Superior temporal gyrus (tissue), 1 donor: Measurements from ENCODE around the gene RAB33B.
"Not testable (repeated sequence)": the region's sequence is repeated elsewhere in the genome, so short reads cannot be mapped to it uniquely, and the experiment has no call there.

ENCODE experiments used
- DNase-seq: peaks from one replicate; pipeline ENCODE4 v3.0.0-alpha.2; 2016; ENCODE audit errors: extremely low spot score

Gene RAB33B

DNA sequence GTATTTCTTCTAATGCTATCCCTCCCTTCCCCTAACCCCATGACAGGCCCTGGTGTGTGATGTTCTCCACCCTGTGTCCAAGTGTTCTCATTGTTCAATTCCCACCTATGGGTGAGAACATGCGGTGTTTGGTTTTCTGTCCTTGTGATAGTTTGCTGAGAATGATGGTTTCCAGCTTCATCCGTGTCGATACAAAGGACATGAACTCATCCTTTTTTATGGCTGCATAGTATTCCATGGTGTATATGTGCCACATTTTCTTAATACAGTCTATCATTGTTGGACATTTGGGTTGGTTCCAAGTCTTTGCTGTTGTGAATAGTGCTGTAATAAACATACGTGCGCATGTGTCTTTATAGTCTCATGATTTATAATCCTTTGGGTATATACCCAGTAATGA lies 10.6 kb downstream of the RAB33B start:
- DNase-seq = not testable (repeated sequence)

DNA sequence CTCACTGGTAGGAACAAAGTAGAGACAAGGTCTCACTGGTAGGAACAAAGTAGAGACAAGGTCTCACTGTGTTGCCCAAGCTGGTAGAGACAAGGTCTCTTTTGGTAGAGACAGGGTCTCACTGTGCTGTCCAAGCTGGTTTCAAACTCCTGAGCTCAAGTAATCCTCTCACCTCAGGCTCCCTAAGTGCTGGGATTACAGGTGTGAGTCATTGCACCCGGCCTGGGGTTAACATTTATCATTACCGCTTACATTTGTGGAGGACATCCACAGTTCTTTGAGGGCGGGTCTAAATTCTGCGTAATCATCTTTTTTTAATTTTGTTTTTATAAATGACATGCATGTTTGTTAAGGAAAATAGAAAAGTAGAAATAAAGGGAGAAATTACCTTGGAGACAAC lies 12.0 kb downstream of the RAB33B start:
- DNase-seq = no peak

DNA sequence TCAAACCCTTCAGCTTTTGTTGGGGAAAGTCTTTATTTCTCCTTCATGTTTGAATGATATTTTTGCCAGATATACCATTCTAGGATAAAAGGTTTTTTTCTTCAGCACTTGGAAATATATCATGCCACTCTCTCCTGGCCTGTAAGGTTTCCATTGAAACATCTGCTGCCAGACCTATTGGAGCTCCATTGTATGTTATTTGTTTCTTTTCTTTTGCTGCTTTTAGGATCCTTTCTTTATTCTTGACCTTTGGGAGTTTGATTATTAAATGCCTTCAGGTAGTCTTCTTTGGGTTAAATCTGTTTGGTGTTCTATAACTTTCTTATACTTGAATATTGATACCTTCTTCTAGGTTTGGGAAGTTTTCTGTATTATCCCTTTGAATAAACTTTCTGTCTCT lies 14.8 kb downstream of the RAB33B start:
- not testable (repeated sequence) for DNase-seq

DNA sequence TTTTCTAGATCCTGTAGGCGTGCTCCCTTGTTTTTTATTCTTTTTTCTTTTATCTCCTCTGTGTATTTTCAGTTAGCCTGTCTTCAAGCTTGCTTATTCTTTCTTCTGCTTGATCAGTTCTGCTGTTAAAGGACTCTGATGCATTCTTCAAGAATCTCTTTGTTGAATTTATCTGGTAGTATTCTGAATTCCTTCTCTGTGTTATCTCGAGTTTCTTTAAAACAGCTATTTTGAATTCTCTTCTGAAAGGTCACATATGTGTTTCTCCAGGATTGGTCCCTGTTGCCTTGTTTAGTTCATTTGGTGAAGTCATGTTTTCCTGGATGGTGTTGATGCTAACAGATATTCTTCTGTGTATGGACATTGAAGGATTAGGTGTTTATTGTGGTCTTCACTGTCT lies 15.3 kb downstream of the RAB33B start:
- no peak for DNase-seq

DNA sequence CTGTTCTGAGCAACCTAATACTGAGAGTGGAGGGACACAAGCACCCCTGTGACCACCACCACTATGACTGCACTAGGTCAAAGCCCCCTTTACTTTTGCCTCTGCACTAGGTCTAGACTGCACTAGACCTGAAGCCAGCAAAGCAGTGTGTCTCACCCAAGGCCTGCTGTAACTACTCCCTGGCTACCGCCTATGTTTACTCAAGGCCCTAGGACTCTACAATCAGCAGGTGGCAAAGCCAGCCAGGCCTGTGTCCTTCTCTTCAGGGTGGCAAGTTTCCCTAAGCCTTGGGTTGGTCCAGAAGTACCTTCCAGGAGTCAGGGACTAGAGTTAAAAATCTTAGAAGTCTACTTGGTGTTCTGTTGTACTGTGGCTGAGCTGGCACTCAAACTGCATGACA lies 15.9 kb downstream of the RAB33B start:
- DNase-seq = no peak

DNA sequence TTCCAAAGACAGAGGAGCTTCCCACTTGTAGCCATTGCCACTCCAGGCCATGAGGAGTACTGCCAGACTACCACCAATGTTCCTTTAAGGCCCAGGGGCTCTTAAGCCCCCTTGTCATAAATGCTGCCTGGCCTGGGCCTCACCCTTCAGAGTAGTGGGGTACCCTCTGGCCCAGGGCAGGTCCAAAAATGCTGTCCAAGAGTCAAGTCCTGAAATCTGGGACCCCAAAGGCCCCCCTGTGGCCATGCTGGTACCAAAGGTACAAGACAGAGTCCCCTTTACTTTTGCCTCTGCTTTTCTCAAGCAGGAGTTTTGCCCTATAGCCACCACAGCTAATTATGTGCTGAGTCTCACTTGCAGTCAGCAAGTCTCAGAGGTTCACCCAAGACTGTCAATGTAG lies 16.4 kb downstream of the RAB33B start:
- DNase-seq = no peak

DNA sequence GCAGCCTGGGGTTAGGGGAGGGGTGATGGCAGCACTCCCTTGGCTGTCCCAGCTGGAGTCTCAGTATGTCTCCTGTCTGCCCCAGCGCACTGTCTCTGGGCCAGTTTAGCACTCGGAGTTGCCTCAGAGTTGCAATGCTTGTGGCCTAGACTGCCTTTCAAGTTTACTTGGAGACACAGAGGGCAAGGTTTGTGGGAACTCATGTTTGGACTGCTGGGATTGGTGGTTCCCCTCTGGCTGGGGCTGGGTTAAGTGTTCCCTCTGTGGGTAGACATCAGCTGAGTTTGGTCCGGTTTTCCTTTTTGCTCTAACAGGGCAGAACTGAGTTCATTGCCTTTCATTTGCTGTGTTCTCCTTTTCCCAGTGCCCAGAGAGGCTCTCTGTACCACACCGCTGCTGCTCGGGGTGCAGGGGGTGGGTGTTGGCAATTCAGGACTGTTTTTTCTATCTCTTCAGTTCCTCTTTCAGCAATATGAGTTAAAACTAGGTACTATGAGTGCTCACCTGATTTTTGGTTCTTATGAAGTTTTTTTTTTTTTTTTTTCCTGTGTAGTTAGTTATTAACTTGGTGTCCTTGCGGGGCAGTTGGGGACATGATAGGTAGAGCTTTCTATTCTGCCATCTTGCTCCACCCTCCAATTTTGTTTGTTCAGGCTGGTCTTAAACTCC lies 17.2 kb downstream of the RAB33B start:
- DNase-seq = no peak

DNA sequence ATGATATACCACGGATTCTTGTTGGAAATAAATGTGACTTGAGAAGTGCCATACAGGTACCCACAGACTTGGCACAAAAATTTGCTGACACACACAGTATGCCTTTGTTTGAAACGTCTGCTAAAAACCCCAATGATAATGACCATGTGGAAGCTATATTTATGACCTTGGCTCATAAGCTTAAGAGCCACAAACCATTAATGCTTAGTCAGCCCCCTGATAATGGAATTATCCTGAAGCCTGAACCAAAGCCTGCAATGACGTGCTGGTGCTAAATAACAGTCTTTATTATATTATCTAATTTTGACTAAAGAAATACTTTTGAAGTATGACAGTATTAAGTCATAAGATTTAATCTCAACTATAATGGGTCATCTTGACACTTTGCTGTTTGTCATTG lies 18.9 kb downstream of the RAB33B start:
- DNase-seq = no peak

DNA sequence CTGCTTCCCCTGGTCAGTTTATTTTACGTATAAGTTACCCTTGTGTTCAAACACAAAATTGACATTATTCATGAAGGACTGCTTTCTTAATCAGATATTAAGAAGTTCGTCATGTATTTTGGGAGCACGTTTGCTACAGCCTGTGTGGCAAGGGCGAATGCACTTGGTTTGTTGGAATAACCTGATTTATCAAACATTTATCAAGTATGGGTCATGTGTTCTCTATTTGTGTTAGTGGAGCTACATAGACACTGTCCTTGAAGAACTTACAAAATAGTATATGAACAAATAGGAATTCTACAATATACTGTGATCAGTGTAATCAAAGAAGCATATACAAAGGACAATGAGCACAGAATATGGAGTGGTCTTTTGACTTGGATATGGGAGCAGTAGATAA lies 22.4 kb downstream of the RAB33B start:
- no peak for DNase-seq

DNA sequence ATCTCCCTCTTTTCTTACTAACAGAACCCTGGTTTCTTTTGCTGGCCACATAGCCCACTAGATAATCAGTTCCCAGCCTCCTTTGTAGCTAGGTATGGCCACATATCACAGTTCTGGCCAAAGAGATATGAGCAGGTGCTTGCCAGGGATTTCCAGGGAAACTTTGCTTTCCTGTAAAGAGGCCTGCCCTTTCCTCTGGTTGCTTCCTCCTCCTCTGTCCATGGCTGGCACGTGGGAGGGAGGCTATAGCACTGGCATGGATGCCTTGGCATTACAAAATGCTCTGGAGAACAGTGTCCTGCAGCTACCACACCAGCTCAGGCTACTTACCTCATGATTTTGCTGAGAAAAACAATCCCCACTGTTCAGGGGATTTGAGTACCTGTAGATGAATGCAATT lies 27.5 kb downstream of the RAB33B start:
- DNase-seq = no peak

DNA sequence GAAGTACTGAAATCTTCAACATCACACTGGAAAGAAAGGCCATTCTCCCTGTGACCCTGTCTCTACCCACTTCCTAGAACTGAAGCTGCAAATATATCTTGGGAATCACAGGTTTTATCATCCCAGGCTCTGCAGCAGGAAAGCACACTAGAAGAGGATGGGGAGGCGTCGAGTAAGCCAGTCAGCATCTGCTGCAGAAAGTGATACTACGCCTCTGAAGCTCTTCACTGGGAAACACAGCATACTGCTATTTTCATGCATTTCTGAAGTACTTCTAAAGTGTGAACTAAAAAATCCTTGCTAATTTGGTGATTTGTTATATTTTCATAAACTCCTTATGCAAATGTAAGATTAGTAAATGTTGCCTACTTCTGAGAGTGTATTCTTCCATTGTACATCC lies 29.1 kb downstream of the RAB33B start:
- peak; percentile 56 for DNase-seq

DNA sequence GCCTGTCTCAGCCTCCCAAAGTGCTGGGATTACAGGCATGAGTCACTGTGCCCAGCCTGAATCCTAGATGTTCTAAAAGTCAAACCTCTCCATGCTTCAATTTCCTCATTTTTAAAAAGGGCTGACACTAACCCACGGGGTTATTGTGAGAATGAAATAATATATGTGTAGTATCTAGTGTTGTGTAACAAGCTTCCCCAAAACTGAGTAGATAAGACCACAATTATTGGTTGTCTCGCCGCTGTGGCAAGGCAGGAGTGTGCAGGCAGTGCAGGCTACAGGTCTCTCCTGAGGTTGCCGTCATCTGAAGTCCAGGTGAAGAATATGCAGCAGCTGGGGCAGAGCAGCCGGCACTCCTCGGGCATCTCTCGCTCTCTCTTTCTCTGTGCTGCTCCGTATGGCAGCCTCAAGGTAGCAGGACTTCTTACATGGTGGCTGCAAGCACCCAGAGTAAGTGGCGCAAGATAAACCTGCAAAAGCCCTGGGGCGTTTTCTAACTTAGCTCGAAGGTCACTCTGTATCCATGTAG lies 30.9 kb downstream of the RAB33B start:
- DNase-seq = no peak

DNA sequence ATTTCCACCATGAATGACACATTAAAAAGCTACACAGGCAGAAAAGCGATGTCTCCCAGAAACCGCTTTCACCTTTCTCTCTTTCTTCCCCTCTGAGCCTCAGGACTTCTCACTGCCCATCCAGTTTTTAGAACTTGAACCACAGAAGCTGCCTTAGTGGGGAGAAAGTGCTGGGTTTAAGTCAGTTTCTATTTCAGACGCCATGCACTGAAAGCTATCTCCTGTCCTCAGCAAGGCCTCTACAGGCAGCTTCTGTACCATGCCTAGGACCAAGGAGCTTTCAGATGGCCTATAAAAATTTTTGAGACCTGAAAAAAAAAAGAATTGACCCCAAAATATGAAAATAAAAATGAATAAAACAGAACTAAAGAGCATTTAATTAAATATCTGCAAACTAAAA lies 34.5 kb downstream of the RAB33B start:
- no peak for DNase-seq

DNA sequence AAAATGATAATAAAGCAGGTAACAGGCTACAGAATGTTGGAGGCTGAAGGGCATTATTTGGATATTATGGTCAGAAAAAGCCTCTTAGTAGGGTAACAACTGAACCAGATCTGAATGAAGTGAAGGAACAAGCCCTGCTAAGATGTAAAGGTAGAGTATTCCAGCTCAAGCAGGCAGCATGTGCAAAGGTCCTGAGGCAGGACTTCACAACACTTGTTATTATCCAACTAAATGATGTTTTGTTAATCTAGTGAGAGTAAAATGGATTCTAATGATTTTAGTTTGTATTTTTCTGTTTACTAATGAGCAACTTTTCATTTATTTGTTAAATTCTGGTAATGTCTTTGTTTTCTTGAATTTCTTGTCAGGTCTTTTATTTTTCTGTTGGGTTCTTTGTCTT lies 35.7 kb downstream of the RAB33B start:
- no peak for DNase-seq

DNA sequence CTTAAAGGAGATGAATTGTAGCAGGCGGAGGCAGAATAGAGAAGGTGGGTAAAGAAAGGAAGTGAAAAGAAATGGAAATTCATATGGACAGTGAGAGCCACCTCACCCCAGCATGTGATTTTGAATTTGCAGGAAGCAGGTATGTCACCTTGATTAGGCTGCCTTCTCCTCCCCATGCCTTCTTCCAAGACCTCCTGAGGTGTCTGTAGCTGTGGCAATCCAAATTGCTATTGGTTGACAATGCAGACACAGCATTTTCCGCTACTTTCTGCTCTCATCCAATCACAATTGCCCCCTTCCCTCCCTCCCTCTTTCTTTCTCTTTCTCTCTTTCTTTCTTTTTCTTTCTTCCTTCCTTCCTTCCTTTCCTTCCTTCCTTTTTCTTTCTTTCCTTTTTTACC lies 38.5 kb downstream of the RAB33B start:
- no peak for DNase-seq

DNA sequence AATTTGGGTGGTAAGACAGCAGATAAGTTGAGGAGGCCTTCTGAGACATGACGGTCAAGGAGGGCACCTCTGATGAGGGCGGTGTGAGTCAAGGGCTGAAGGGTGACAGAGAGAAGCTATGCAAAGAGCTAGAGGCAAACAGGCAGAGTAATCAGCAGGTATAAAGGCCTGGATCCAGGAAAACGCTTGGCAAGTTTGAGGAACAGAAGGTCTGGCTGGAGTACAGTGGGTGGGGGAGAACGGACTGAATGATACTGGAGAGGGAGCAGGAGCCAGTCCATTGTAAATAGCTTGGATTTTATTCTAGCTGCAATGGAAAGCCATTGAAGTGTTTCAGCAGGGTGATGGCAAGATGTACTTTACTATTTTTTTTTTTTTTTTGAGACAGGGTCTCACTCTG lies 39.3 kb downstream of the RAB33B start:
- no peak for DNase-seq

DNA sequence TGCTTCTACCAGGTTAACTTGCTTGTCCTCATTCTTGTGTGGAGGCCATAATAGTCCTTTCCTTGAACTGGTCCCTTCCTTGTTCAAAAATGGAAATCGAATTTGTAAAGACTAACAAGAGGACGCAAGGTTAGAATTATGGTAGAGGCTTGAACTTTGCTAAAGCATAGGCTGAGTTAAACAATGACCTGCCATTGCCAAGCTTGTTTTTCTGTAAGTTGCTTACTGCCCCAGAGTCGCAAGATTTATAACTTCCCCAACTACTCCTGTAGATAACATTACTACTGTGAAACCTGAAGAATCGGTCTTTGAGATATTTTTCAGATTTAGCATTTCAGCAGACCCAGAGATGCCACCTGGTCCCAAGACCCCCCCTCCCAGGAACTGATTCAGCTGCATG lies 45.3 kb downstream of the RAB33B start:
- DNase-seq = no peak

DNA sequence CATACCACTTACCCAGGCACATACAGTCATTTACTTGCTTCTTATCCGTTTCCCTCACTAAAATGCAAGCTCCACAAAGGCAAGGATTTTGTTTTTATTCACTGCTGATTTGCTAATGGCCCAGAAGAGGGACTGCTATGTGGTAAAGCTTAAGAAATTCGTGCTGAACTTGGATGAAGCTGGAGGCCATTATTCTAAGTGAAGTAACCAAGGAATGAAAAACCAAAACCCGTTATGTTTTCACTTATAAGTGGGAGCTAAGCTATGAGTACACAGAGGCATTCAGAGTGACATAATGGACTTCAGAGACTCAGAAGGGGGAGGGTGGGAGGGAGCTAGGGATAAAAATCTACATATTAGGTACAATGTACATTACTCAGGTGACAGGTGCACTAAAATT lies 47.2 kb downstream of the RAB33B start:
- no peak for DNase-seq

DNA sequence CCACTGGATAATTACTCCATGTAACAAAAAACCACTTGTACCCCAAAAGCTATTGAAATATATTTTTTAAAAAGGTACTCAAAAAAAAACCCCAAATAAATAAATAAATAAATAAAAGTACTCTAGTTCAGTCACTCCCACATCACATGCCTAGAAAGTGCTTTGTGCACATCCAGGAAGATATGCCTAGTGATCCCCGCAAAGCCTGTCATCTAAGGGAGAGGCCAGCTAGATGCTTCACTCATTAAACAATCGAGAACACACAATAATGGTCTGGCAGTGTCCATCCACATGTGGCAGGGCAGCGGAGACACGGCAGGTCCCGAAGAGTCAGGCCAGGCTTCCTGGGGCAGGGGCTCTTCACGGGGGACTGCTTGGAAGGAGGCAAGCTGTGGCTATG lies 47.6 kb downstream of the RAB33B start:
- DNase-seq = no peak

DNA sequence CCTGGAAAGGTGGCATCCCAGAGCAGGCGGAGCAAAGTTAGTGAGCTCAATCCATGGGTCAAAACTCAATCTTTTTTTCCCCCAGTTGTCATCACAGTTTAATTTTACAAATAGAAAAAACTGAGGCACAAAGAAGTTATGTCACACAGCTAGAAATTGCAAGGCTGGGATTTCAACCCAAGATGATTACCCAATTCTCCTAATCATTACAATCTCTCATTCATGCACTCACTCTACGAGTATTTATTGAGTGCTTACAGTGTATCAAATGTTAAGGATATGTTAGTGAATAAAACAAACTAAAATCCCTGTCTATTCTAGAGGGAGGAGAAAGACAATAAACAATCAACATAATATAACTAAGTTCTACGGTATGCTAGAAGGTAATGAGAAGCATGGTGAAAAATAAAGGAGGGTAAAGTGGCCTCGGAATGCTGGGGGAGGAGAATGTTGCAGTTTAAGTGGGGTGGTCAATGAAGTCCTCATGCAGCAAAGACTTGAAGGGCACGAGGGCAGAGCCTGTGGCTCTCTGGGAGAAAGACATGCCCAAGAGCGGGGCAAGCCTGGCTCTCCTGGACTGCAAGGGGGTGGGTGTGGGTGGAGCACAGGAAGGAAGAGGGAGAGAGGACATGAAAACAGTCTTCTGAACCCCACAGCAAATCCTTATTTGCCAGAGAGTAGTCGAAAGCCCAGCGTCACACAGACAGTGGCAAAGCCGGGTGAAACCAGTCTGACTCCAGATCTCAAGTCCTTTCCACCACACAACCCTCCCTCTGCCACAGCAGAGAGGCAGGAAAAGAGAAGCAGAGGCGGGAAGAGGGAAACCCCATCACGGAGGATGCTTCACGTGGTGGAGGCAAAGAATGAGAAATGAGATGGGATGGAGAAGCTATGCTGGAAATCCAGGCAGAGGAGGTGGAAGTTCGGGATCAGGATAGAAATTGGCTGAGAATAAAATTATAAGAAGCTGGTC lies 48.3 kb downstream of the RAB33B start:
- no peak for DNase-seq

DNA sequence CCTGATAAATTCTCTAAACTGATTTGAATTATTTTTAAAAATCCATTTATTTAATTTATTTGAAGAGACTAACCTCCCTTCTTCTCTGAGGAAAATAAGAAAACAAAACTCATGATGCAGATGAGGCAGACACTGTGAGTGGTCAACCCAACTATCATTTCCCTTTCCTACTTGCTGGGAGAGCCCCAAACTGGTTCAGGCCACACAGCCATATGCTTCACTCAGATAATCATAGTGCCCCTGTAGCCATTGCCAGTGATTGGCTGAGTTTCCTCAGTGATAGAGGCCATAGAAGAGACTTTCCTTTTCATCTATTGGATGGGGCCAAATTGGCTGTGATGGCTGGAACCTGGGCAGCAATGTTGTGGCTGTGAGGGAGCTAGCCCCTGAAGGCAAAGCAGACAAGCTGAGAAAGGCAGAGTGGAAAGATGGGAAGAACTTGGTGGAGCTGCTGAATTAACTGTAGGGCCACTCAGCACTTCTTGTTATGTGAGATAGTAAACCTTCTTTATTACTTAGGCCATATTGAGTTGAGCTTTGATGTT lies 49.8 kb downstream of the RAB33B start:
- DNase-seq = no peak

DNA sequence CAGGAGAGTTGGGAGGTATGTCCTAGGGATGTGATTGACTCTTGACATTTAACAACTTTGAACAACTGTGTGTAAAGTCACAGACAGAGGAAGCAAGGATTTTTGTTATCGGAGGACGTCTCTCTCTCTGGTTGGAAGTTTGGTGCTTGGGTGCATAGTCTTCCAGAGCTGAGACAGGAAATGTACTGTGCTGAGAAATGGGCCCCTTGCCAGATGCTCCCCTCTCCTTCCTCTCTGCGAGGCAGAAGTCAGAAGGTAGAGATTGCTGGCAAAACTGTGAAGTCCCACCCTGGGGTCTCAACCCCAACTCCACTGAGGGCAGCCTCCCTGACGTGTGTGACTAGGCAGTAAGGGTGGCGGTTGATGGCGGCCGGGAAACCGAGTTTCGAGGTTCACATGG lies 52.9 kb downstream of the RAB33B start:
- no peak for DNase-seq
